NCI-H748 (cell line): Measurements from ENCODE around the gene PCDHA7.
A peak's percentile ranks its signal among the peaks of the same experiment; 100 is the strongest.
"Not testable (repeated sequence)": the region's sequence is repeated elsewhere in the genome, so short reads cannot be mapped to it uniquely, and the experiment has no call there.

Source experiments
- DNase-seq: peaks from one replicate; lab custom pipeline; 2025; ENCODE audit not compliant: unreplicated experiment; lab: John Stamatoyannopoulos, UW

Gene PCDHA7

DNA sequence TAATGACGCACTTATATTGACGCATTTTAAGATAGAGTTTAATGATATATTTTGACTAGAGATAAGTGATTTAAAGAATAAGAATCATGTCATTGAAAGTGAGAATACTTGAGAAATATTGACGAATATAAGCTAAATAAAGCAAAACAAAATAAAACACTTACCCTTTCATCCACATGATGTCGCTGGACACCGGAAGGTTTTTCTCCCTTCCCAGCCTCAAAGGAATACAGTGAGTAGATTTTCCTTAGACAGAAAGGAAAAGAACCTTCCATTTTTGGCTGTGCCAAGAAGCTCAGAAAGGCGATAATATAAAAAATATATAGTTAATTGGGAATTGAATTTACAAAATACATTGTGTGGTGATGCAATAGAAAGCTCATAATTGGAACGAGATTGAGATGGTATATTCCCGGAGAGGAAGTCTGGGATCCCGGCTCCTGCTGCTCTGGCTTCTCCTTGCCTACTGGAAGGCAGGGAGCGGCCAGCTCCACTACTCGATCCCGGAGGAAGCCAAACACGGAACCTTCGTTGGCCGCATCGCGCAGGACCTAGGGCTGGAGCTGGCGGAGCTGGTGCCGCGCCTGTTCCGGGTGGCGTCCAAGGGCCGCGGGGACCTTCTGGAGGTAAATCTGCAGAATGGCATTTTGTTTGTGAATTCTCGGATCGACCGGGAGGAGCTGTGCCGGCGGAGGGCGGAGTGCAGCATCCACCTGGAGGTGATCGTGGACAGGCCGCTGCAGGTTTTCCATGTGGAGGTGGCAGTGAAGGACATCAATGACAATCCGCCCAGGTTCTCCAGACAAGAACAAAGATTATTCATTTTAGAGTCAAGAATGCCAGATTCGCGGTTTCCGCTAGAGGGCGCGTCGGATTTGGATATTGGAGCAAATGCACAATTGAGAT, 12.4 kb upstream of the PCDHA7 start, which contains the start of gene PCDHA5:
Gene PCDHA5, plus strand, starts transcription at position 239 of the 906 bp plus-strand sequence.
- no peak for DNase-seq

DNA sequence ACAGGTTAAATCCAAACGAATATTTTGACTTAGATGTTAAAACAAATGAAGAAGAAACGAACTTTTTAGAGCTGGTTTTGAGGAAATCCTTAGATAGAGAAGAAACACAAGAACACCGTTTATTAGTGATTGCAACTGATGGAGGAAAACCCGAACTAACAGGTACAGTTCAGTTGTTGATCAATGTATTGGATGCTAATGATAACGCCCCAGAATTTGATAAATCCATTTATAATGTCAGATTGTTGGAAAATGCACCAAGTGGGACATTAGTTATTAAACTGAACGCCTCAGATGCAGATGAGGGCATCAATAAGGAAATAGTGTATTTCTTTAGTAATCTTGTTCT, 11.8 kb upstream of the PCDHA7 start:
- no peak for DNase-seq

DNA sequence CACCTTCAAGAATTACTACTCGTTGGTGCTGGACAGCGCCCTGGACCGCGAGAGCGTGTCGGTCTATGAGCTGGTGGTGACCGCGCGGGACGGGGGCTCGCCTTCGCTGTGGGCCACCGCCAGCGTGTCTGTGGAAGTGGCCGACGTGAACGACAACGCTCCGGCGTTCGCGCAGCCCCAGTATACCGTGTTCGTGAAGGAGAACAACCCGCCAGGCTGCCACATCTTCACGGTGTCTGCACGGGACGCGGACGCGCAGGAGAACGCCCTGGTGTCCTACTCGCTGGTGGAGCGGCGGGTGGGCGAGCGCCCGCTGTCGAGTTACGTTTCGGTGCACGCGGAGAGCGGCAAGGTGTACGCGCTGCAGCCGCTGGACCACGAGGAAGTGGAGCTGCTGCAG, 11.1 kb upstream of the PCDHA7 start:
- DNase-seq: not testable (repeated sequence)

DNA sequence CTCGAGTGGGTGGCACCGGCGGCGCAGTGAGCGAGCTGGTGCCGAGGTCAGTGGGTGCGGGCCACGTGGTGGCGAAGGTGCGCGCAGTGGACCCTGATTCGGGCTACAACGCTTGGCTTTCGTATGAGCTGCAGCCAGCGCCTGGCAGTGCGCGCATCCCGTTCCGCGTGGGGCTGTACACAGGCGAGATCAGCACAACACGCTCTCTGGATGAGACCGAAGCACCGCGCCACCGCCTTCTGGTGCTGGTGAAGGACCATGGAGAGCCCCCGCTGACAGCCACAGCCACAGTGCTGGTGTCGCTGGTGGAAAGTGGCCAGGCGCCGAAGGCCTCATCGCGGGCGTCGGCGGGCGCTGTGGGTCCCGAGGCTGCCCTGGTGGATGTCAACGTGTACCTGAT, 10.6 kb upstream of the PCDHA7 start:
- no peak for DNase-seq

DNA sequence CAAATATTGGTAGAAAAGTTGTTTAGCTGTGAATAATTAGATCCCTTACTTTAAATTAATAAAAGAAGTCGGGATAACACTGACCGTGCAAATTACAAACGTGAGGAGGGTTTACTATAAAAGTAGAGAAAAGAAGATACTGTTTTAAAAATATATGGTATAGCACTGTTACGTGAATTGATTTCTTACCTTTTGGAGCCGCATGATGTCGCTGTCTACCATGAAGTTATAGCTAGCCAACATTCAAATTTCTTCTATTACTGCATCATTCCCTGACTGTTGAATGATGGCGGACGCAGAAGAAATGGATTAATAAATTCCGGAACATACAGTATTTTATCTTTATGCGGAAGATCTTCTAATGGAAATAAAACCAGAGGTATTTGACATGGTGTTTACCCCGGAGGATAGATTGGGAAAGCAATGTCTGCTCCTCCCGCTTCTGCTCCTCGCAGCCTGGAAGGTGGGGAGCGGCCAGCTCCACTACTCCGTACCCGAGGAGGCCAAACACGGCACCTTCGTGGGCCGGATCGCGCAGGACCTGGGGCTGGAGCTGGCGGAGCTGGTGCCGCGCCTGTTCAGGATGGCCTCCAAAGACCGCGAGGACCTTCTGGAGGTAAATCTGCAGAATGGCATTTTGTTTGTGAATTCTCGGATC, 6.2 kb upstream of the PCDHA7 start, which contains the start of gene PCDHA6:
Gene PCDHA6, plus strand, starts transcription at position 257 of the 658 bp plus-strand sequence. Its CDS starts 132 bp downstream, at position 389.
- no peak for DNase-seq

DNA sequence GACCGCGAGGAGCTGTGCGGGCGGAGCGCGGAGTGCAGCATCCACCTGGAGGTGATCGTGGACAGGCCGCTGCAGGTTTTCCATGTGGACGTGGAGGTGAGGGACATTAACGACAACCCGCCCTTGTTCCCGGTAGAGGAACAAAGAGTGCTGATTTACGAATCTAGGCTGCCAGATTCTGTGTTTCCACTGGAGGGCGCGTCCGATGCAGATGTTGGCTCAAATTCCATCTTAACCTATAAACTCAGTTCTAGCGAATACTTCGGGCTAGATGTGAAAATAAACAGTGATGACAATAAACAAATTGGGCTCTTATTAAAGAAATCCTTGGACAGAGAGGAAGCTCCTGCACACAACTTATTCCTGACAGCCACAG, 5.7 kb upstream of the PCDHA7 start:
- no peak for DNase-seq

DNA sequence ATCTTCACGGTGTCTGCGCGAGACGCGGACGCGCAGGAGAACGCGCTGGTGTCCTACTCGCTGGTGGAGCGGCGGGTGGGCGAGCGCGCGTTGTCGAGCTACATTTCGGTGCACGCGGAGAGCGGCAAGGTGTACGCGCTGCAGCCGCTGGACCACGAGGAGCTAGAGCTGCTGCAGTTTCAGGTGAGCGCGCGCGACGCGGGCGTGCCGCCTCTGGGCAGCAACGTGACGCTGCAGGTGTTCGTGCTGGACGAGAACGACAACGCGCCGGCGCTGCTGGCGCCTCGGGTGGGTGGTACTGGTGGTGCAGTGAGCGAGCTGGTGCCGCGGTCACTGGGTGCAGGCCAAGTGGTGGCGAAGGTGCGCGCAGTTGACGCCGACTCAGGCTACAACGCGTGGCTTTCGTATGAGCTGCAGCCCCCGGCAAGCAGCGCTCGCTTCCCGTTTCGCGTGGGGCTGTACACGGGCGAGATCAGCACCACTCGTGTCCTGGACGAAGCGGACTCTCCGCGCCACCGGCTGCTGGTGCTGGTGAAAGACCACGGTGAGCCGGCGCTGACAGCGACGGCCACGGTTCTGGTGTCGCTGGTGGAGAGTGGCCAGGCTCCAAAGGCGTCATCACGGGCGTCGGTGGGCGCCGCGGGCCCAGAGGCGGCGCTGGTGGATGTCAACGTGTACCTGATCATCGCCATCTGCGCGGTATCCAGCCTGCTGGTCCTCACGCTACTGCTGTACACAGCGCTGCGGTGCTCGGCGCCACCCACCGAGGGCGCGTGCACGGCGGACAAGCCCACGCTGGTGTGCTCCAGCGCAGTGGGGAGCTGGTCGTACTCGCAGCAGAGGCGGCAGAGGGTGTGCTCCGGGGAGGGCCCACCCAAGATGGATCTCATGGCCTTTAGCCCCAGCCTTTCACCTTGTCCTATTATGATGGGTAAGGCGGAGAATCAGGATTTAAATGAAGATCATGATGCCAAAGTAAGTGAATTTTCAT, 4.3 kb upstream of the PCDHA7 start:
- DNase-seq: not testable (repeated sequence)

DNA sequence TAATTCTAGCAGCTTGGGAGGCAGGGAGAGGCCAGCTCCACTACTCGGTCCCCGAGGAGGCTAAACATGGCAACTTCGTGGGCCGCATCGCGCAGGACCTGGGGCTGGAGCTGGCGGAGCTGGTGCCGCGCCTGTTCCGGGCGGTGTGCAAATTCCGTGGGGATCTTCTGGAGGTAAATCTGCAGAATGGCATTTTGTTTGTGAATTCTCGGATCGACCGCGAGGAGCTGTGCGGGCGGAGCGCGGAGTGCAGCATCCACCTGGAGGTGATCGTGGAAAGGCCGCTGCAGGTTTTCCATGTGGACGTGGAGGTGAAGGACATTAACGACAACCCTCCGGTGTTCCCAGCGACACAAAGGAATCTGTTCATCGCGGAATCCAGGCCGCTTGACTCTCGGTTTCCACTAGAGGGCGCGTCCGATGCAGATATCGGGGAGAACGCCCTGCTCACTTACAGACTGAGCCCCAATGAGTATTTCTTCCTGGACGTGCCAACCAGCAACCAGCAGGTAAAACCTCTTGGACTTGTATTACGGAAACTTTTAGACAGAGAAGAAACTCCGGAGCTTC, 455 bp downstream of the PCDHA7 start:
- DNase-seq: not testable (repeated sequence)

DNA sequence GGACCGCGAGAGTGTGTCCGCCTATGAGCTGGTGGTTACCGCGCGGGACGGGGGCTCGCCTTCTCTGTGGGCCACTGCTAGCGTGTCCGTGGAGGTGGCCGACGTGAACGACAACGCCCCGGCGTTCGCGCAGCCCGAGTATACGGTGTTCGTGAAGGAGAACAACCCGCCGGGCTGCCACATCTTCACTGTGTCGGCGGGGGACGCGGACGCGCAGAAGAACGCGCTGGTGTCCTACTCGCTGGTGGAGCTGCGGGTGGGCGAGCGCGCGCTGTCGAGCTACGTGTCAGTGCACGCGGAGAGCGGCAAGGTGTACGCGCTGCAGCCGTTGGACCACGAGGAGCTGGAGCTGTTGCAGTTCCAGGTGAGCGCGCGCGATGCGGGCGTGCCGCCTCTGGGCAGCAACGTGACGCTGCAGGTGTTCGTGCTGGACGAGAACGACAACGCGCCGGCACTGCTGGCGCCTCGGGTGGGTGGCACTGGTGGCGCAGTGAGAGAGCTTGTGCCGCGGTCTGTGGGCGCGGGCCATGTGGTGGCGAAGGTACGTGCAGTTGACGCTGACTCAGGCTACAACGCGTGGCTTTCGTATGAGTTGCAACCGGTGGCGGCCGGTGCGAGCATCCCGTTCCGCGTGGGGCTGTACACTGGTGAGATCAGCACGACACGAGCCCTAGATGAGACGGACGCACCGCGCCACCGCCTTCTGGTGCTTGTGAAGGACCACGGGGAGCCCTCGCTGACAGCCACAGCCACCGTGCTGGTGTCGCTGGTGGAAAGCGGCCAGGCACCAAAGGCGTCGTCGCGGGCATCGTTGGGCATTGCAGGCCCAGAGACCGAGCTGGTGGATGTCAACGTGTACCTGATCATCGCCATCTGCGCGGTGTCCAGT, 1.8 kb downstream of the PCDHA7 start:
- no peak for DNase-seq

DNA sequence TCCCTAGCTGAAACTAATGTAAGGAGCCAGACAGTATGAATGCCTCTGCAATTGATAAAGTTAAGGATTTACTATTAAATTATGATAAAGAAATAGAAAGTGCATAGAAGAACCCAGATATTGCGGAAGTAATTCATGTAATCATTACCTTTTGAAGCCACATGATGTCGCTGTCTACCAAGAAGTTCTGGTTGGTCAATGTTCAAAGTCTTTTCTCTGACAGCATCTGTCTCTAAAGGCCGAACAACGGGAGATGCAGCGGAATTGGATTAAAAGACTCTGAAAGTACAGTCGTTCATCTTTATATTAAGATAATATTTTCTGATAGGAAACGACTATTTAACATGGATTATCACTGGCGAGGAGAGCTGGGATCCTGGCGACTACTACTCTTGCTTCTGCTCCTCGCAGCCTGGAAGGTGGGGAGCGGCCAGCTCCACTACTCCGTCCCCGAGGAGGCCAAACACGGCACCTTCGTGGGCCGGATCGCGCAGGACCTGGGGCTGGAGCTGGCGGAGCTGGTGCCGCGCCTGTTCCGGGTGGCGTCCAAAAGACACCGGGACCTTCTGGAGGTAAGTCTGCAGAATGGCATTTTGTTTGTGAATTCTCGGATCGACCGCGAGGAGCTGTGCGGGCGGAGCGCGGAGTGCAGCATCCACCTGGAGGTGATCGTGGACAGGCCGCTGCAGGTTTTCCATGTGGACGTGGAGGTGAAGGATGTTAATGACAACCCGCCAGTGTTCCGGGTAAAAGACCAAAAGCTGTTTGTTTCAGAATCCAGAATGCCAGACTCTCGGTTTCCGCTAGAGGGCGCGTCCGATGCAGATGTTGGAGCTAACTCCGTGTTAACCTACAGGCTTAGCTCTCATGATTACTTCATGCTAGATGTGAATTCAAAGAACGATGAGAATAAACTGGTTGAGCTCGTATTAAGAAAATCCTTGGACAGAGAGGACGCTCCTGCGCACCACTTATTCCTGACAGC, 7.2 kb downstream of the PCDHA7 start, which contains the start of gene PCDHA8:
Gene PCDHA8, plus strand, starts transcription at position 210 of the 985 bp plus-strand sequence. Its CDS starts 135 bp downstream, at position 345.
- peak; percentile 88 for DNase-seq

DNA sequence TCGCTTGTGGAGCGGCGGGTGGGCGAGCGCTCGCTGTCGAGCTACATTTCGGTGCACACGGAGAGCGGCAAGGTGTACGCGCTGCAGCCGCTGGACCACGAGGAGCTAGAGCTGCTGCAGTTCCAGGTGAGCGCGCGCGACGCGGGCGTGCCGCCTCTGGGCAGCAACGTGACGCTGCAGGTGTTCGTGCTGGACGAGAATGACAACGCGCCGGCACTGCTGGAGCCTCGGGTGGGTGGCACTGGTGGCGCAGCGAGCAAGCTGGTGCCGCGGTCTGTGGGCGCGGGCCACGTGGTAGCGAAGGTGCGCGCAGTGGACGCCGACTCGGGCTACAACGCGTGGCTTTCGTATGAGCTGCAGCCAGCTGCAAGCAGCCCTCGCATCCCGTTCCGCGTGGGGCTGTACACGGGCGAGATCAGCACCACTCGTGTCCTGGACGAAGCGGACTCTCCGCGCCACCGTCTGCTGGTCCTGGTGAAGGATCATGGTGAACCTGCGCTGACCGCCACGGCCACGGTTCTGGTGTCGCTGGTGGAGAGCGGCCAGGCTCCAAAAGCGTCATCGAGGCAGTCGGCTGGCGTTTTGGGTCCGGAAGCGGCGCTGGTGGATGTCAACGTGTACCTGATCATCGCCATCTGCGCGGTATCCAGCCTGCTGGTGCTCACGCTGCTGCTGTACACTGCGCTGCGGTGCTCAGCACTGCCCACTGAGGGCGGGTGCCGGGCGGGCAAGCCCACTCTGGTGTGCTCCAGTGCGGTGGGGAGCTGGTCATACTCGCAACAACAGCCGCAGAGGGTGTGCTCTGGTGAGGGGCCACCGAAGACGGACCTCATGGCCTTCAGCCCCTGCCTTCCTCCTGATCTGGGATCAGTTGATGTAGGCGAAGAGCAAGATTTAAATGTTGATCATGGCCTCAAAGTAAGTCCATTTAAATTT, 9.0 kb downstream of the PCDHA7 start:
- DNase-seq: no peak

DNA sequence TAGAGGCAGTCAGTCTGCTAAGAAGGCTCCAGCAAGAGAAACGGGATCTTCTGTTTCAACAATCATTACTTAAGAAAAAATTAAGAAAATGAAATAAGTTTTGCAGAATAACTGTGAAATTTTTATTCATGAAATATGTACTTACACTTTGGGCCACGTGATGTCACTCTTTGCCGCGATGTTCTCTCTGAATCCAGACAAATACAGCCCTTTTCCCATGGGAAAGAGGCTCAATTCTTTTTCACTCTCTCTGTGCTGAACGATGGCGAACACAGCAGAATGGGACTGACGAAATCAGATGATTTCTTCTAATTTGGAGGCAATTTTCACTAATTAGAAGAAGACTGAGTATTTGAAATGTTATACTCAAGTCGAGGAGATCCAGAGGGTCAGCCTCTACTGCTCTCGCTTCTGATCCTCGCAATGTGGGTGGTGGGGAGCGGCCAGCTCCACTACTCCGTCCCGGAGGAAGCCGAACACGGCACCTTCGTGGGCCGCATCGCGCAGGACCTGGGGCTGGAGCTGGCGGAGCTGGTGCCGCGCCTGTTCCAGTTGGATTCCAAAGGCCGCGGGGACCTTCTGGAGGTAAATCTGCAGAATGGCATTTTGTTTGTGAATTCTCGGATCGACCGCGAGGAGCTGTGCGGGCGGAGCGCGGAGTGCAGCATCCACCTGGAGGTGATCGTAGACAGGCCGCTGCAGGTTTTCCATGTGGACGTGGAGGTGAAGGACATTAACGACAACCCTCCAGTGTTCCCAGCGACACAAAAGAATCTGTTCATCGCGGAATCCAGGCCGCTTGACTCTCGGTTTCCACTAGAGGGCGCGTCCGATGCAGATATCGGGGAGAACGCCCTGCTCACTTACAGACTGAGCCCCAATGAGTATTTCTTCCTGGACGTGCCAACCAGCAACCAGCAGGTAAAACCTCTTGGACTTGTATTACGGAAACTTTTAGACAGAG, 14.4 kb downstream of the PCDHA7 start, which contains the start of gene PCDHA9:
Gene PCDHA9, plus strand, starts transcription at position 244 of the 964 bp plus-strand sequence. Its CDS starts 114 bp downstream, at position 358.
- not testable (repeated sequence) for DNase-seq

DNA sequence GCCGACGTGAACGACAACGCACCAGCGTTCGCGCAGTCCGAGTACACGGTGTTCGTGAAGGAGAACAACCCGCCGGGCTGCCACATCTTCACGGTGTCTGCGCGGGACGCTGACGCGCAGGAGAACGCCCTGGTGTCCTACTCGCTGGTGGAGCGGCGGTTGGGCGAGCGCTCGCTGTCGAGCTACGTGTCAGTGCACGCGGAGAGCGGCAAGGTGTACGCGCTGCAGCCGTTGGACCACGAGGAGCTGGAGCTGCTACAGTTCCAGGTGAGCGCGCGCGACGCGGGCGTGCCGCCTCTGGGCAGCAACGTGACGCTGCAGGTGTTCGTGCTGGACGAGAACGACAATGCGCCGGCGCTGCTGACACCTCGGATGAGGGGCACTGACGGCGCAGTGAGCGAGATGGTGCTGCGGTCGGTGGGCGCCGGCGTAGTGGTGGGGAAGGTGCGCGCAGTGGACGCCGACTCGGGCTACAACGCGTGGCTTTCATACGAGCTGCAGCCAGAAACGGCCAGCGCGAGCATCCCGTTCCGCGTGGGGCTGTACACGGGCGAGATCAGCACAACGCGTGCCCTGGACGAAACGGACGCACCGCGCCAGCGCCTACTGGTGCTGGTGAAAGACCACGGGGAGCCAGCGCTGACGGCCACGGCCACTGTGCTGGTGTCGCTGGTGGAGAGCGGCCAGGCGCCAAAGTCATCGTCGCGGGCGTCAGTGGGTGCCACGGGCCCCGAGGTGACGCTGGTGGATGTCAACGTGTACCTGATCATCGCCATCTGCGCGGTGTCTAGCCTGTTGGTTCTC, 16.0 kb downstream of the PCDHA7 start:
- DNase-seq: not testable (repeated sequence)

DNA sequence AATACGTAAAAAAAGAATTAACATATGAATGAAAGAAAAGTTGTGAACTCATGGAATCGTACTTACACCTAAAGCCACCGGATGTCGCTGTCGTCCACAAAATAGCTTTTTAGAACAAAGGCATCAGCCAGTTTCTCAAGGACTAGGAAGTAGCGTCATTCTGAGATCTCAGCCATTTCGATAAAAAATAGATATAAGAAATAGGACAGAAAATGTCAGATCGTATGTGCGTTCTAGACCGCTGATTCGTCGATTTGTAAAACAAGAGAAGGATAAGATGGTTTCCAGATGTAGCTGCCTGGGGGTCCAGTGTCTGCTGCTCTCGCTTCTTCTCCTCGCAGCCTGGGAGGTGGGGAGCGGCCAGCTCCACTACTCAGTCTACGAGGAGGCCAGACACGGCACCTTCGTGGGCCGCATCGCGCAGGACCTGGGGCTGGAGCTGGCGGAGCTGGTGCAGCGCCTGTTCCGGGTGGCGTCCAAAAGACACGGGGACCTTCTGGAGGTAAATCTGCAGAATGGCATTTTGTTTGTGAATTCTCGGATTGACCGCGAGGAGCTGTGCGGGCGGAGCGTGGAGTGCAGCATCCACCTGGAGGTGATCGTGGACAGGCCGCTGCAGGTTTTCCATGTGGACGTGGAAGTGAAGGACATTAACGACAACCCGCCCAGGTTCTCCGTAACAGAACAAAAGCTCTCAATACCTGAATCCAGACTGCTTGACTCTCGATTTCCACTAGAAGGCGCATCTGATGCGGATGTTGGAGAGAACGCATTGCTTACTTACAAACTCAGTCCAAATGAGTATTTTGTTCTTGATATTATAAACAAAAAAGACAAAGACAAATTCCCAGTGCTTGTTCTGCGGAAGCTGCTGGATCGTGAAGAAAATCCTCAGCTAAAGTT, 22.0 kb downstream of the PCDHA7 start, which contains the start of gene PCDHA10:
Gene PCDHA10, plus strand, starts transcription at position 126 of the 903 bp plus-strand sequence. Its CDS starts 152 bp downstream, at position 278.
- peak; percentile 25 for DNase-seq
